NCI-H1048 (cell line): Measurements from ENCODE around the gene PTPRN2.

Source experiments
- DNase-seq: peaks from one replicate; lab custom pipeline; 2025; lab: John Stamatoyannopoulos, UW

PTPRN2 gene

DNA sequence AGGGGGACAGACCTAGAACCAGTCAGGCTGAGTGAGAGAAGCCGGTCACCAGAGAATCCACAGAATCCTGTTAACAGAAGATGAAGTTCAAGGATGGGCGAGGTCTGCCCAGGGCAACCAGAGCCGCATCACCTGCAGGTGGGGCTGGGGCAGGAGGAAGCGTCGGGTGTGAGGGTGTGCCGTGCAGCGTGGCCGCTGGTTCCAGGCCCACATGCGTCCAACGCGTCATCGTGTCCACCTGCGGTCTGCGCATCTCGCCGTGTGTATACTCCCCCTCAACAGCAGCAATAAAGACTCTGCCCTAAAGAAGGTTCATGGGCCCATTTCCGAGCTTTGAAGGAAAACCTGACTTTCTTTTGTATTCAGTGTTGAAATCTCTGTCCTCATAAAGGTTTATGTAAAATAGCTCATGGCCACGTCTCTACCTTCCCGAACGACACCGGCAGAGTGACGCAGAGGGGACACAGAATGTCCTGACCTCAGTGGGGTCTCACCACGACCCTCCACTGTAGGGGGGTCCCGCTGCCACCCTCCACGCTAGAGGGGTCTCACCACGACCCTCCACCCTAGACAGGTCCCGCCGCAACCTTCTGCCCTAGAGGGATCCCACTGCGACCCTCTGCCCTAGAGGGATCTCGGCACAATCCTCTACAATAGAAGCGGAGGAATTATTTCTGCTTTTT lies 446.9 kb downstream of the PTPRN2 start:
- DNase-seq = no peak

DNA sequence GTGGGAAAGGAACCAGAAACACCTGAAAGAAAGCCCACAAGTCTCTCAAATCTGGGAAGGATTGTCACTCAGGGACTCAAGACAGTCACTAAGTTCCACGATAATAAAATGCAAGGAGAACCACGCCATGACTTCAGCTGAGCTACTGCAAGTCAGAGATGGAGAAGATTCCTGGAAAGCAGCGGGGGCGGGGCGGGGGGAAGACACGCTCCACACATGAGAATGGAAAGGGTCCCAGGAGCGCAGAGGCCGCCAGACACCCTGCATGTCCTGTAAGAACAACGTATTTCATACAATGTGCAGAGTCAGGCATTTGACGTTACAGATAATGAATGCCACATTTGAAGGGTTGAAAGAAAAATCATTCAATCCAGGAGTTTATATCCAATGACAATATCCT lies 448.1 kb downstream of the PTPRN2 start:
- no peak for DNase-seq

DNA sequence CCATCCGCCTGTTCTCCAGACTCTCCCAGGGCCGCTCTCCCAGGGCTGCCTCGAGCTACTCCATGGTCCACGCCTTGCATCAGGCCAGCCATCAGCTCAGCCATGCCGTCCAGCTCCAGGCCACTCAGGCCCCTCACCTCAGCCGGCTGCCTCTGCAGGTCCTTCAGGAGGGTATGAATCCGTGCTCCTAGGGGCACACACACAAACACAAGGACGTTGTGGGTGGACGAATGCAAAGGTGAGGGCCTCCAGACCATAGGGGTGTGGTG lies 449.4 kb downstream of the PTPRN2 start:
- no peak for DNase-seq

DNA sequence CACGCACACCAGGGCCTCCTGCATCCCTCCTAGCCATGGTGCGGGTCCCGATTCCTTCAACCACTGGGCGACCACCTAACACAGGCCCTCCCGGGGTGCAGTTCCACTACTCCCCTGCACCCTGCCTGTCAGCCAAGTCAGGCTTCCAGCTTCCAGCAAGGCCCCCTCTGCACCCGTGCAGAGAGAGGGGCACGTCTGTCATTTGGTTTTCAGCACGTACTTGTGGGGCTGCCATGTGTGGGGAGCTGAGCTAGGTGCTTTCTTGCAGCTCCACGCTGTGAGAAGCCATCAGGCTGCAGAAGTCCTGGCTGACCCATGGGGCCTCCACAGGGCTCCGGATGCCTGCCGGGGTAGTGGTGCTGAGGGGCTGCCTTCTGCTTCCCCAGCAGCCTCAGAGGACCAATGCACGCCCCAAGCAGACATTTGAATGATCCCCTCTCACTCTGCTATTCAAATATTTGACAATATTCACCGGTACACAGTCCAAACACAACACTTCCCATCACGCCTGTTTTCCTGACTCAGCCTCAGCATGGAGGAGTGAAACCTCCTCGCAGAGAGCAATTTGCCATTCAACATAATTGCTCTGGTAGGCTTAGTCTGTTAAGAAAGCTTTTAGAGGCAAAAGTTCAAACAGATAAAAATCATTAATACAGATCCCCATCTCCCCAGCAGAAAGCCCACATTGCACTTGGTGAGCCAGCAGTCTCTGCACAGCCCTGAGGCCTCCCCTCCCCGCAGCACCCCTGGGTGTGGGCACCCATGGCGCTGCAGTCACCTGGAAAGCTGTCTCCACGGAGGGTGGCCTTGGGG lies 449.9 kb downstream of the PTPRN2 start:
- DNase-seq = no peak

DNA sequence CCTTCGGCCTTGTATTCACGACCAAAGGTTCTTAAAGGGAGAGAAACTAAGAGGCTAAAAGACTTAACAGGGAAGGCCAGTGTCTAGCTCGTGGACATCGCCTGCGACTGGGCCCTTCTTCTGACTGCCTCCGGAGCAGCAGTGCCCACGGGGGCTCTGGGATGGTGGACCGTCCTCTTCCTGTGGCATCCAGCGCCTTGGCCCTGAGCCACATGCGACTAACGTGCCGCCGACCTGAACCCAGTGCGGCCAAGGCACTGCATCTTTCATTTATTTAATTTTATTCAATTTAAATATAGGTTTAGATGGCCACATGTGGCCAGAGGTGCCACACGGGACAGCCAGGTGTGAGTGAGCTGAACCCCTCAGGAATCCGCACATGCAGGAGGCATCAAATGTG lies 451.7 kb downstream of the PTPRN2 start:
- no peak for DNase-seq

DNA sequence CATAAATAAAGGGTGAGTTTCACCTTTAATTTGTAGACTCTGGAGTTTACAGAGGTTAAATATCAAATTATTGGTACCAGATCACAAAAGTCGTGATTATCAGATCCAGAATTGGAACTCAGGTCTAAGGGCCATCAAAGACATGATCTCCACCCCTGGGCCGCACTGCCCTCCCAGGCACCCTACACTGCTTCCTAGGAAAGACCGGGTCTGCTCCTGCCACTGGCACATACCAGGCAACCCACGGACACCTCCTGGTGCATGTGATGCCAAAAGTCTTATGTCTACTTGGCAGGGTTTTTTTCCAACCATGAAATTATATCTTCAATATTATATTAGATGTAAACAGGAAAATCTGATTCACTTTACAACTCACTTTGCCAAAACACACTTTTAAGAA lies 452.8 kb downstream of the PTPRN2 start:
- no peak for DNase-seq

DNA sequence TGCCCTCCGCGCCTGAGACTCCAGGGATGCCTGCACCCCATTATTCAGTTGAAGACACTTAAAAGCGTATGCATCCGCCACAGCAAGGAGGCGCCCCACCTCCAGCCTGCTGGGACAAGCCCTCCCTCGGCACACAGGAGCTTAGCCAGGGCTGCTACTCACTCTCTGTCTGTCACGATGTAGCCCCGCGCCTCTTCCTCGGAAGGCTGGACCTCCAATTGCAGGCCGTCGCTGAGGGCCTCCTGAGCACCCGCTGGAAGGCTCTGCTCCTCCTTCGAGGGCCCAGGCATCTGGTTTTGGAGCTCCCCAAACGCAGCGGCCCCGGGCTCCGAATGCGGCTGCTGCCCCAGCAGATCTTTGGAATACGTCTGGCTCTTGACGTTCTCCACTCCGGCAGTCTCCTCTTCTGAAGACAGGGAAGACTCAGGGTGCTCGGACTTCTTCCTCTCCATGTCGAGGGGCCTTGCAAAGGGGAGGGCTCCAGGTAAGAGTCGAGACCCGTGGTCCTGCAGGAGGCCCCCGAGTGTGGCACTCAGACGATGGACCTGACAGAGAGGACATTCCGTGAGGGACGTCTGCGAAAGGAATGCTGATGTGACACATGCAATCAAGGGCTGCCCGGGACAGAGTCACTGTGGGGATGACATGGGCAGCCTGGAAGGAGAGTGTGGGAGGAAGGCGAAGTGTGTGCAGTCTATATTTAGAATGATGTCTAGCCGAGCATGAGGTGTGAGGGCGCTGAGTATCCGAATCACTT lies 453.9 kb downstream of the PTPRN2 start:
- DNase-seq = no peak

DNA sequence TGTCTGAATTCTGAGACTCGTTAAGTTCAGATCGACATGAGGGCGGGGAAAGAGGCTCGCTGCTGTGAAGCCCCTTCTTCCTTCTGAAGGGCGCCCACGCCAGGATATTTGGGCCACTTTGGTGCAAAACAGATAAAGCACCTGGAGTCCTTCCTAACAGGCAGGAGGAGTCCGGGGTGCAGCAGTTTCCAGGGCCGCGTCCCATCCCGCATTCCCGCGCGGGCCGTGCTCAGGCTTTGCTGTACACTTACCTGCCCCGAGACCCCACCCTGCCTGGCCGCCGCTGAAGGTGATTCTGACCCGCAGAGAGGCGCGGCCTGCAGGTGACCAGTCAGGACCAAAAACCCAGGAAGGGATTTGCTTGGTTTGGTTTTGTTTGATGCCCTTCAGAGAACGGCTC lies 454.6 kb downstream of the PTPRN2 start:
- DNase-seq = no peak

DNA sequence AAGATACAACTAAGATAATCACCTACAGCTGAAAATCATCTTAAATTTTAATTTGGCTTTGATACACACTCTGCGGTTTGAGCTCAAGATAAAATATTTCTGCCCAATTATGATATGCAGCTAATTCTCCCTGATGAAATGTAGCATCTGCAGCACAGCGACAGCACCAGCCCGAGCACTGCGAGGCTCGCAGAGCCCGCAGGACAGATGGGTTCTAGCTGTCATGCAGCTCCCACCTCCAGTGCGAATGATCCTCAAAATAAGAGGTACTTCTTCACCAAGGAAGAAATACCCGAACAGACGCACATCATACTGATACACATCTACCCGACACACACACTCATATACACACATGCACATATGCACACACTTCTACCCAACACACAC lies 457.6 kb downstream of the PTPRN2 start:
- DNase-seq = no peak

DNA sequence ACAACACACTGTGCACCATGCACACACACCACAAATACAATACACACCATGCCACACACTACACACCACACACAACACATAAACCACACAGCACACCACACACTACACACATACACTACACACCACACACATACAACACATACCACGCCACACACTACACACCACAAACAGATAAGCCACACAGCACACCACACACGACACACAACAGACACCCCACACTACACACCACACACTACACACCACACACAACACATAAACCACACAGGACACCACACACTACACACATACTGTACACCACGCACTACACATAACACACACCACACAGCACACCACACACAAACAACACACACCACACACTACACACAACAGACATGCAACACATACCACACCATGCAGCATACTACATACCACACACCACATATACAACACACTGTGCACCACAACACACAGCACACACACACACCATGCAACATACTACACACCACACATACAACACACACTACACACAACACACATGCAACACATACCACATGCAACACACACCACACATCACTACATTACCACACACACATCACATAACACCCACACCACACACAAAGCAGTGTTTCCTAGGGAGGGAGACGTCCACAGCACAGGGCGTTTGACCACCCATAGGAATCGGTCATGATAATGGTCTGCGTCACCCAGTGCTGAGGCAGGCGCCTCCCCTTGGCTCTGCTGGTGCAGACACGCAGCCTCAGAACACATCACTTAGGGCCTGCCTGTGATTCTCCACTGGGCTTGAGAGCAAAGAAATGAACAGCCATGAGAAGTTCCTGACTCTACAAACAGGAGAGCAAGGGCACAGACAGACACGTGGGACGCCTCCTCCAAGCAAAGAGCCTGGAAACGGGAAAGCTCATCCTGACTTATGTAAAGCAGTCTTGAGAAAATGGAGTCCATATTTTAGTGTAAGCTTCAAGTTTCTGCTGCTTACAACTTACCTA lies 458.3 kb downstream of the PTPRN2 start:
- DNase-seq = no peak

DNA sequence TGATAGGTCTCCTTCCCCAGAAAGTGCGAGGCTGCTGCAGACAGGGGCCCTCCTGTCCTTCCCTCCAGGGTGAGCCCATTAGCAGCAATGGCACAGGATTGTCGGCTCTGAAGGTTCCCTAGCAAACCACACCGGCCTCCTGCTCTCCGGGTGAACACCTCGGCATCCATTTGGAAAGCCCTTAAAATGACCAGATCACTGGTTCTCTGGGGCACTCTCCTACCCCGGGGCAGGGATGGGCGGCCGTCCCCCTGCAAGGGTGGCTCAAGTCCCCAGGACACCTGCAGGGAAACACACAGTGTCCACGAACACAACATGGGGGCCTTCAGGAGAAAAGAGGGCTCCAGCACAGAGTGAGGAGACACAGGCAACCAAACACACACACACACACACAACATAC lies 459.1 kb downstream of the PTPRN2 start:
- DNase-seq = no peak

DNA sequence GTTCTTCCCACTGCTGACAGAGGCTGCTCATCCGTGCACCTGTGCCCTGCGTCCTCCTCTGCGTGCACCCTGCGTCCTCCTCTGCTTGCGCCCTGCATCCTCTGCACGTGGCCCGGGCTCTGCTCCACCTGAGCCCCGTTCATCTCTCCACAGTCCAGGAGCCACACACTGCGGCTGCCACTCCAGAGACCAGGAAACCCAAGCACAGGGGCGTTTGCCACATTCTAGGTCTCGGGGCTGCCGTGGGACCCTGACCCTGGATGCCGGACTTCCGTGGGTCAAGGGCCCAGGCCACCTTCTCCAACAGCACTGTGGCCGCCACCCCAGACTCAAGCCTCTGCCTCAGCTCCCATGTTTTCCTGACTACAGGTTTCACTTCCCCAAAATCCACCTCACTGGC lies 460.4 kb downstream of the PTPRN2 start:
- no peak for DNase-seq

DNA sequence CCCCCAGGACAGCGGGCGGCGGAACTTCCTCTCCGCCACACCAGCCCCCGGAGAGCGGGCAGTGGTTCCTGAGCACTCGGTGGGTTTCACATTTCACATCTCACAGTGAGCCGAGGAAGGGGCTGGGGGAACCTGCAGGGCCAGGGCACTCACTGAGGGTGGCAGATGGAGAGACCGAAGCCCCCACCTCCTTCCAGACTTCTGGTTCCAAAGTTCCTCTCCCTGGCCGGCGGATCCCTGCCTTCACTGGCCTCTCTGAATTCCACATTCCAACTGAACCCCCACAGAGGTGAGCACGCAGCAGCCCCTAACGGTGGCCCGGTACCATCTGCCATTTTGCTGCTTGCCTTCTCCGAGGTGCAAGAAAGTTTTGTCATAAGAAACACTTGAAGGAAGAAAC lies 461.0 kb downstream of the PTPRN2 start:
- no peak for DNase-seq

DNA sequence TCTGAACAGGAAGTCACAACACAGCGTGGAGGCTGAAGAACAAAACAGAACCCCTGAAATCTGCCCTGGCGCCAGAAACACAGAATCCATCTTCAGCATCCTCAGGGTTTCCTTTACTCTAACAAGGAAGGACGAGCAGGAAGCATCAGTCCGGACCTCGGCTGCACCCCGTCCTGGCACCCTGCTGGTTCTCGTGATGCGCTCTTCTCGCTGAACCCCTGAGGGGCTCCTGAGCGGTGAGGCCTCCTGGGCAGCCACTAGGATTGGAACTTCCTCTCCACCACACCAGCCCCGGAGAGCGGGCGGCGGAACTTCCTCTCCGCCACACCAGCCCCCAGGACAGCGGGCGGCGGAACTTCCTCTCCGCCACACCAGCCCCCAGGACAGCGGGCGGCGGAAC lies 461.9 kb downstream of the PTPRN2 start:
- DNase-seq = no peak

DNA sequence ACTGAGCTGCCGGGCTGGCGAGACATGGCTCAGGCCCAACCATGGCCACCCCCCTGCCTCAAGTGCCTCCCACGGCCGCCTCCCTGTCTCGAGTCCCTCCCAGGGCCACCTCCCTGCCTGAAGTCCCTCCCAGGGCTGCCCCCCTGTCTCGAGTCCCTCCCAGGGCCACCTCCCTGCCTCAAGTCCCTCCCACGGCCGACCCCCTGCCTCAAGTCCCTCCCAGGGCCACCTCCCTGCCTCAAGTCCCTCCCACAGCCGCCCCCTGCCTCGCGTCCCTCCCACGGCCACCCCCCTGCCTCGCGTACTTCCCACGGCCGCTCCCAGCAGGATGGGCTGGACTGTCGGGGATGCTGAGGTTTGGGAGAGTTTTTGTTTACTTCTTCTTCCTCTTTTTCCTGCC lies 462.5 kb downstream of the PTPRN2 start:
- DNase-seq = no peak

DNA sequence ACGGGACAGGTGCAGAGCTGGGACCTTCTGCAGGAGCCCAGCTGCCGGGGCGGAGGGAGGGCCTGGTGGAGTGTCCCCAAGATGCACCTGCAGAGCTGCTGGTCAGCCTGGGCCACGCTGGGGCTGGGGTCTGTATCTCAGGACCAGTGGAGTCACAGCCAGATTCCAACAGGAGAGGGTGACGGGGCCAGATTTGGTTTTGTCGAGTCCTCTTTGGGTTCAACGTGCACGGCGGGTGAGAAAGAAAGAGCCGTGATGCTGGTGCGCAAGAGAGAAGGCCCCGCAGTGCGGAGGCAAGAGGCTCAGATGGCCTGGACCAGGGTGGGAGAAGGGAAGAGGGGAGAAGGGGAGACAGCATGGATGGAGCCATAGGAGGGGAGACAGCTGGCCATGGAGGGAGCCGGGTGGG lies 462.9 kb downstream of the PTPRN2 start:
- DNase-seq = no peak

DNA sequence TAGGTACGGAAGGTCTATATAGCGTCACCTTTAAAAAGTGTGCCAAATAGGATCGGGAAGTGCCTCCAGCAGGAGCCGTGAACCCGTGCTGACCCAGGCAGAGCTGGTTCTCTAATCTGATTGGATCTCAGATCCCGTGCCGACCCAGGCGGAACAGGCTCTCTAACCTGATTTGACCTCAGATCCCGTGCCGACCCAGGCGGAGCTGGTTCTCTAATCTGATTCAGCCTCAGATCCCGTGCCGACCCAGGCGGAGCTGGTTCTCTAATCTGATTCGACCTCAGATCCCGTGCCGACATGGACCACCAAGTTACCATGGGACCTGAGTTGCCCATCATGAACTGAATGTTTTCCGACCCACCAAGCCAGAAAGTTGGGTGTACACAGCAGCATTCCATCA lies 463.9 kb downstream of the PTPRN2 start:
- DNase-seq = no peak

DNA sequence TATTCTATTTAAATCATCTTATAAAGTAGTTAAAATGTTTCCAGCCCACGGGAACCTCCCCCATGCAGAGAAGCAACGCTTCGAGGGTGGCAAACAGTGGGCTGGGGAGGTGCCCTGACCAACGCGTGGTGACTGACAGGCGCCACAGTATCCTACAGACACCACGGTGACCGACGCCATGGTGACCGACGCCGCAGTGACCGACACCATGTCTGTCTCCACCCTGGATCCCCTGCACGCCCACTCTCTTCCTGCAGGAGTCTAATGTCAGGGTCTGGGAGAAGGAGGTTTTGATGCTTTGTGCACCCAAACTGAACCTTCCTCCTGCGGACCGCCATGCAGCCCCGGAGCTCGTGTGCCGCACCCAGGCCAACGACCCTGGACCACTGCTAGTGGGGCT lies 464.4 kb downstream of the PTPRN2 start:
- no peak for DNase-seq

DNA sequence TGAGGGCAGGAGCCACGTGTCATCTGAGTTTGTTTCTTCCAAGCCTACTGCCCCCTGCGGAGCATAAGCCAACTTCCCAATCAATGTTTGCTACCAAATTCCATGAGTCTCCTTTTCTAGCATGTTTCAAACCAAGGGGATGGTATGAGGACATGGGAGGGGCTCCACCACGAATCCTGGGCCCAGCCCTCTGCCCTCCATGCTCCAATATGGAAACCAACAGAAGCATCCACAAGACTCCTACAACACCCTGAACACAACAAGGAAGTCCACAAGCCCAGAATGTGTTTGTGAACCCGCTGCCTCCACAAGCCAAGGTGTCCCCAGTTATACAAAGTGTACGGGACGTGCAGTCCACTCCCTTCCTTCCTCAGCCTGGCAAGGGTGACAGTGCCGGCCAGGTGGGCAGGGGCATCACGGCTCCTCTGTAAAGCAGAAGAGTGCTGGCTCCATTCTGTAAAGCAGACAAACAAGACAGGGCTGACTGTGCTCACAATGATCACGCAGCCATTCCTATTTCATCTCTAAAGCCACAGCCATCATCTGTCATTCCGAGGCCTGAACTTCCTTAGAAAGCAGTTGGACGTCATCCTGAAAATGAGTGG lies 466.1 kb downstream of the PTPRN2 start:
- no peak for DNase-seq

DNA sequence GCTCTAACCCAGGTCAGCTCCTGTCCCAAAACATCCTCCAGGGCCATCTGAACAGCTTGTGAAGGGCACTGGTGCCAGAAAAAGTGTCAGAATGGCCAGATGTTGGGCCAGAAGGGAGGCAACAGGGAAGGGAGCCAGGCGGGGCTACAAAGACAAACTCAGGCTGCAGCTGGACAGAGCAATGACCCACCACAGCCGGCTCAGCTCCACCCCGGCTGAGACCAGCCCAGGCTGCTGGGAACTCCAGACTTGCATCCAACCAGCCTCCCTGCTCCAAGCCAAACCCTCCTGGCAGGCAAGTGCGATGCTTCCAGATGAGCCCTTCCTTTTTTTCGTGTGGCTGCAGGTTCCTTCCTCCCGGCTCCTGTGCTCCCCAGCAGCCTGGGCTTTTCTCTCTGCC lies 466.9 kb downstream of the PTPRN2 start:
- DNase-seq = no peak

DNA sequence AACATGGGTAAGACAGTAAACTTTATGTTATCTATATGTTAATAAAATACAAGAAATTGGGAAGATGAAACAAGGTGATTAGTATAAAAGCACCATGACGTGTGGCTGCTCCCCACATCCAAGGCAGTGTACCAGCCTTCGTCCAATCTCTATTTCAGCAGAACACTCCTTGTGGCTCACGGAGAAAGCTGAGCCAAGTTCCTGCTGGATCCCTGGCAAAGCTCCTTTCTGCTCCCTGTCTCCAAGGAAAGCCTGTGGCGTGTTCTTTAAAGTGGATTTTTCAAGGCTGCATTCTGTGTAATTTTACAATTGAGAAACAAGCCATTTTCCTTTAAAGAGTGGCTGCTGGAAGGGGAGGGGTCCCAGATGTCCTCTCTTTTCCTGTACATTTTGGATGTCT lies 467.3 kb downstream of the PTPRN2 start:
- no peak for DNase-seq
